ENCODE results near the gene B4GALT5.

- TF ChIP-seq, protein P1, sequence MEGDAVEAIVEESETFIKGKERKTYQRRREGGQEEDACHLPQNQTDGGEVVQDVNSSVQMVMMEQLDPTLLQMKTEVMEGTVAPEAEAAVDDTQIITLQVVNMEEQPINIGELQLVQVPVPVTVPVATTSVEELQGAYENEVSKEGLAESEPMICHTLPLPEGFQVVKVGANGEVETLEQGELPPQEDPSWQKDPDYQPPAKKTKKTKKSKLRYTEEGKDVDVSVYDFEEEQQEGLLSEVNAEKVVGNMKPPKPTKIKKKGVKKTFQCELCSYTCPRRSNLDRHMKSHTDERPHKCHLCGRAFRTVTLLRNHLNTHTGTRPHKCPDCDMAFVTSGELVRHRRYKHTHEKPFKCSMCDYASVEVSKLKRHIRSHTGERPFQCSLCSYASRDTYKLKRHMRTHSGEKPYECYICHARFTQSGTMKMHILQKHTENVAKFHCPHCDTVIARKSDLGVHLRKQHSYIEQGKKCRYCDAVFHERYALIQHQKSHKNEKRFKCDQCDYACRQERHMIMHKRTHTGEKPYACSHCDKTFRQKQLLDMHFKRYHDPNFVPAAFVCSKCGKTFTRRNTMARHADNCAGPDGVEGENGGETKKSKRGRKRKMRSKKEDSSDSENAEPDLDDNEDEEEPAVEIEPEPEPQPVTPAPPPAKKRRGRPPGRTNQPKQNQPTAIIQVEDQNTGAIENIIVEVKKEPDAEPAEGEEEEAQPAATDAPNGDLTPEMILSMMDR (IDR thresholded peaks at IDR 0.05; ENCODE audit: low read depth, low read length), result no peak
- TF ChIP-seq EZH2phosphoT487 (IDR thresholded peaks at IDR 0.05; ENCODE audit: low read depth), result no peak
These were observed 35.6 kb downstream of the B4GALT5 start for GRCh38 chr20:49677777-49678758.

Measured in OCI-LY3 (cell line).